GM23338 (cell line): ENCODE results near the gene TRAPPC10. TPM values are rescaled to one million over a fixed set of nuclear protein-coding genes. Genes with fewer than 3 reads are reported as not detected.

Experiments
- ATAC-seq: fragments of 200-7000 bp; cut with Tn5 transposase; 3 replicates; pipeline ENCODE4 v1.9.1; 2020
- DNase-seq: peaks from one replicate; pipeline ENCODE4 v3.0.0-alpha.2; 2015; ENCODE audit warnings: low spot score
- H2AFZ ChIP-seq: fragments of 200-600 bp; sonication (generic); 2 replicates; pipeline ENCODE4 v1.8.0; 2016; ENCODE audit warnings: antibody characterized with exemption, mild to moderate bottlenecking, moderate library complexity
- H3F3A ChIP-seq: fragments of 200-600 bp; sonication (generic); replicated peaks from 2 replicates; pipeline ENCODE4 v1.8.0; 2017; ENCODE audit warnings: antibody characterized with exemption, mixed run types, low read depth
- H3K27ac ChIP-seq: fragments of 200-600 bp; sonication (generic); 2 replicates; pipeline ENCODE4 v1.6.1; 2016; ENCODE audit warnings: low read depth
- H3K27me3 ChIP-seq: fragments of 200-600 bp; sonication (generic); 2 replicates; pipeline ENCODE4 v1.8.0; 2016; ENCODE audit warnings: mild to moderate bottlenecking, mixed run types, moderate library complexity; ENCODE audit not compliant: insufficient read depth
- H3K36me3 ChIP-seq: fragments of 200-600 bp; sonication (generic); 2 replicates; pipeline ENCODE4 v1.8.0; 2016; ENCODE audit warnings: mild to moderate bottlenecking; ENCODE audit not compliant: insufficient read depth
- H3K4me1 ChIP-seq: fragments of 200-600 bp; sonication (generic); 2 replicates; pipeline ENCODE4 v1.8.0; 2016; ENCODE audit warnings: mild to moderate bottlenecking, moderate library complexity; ENCODE audit not compliant: insufficient read depth
- H3K4me2 ChIP-seq: fragments of 200-600 bp; sonication (generic); 2 replicates; pipeline ENCODE4 v1.7.1; 2017; ENCODE audit warnings: mixed run types
- H3K4me3 ChIP-seq: fragments of 200-600 bp; sonication (generic); 2 replicates; pipeline ENCODE4 v1.6.1; 2016; ENCODE audit warnings: mixed run types
- H3K79me2 ChIP-seq: fragments of 200-600 bp; sonication (generic); replicated peaks from 2 replicates; pipeline ENCODE4 v1.8.0; 2017; ENCODE audit warnings: mild to moderate bottlenecking; ENCODE audit not compliant: insufficient read depth
- H3K9me2 ChIP-seq: fragments of 200-600 bp; sonication (generic); 2 replicates; pipeline ENCODE4 v1.8.0; 2017; ENCODE audit not compliant: insufficient read depth
- H4K20me1 ChIP-seq: fragments of 200-600 bp; sonication (generic); replicated peaks from 2 replicates; pipeline ENCODE4 v1.8.0; 2017; ENCODE audit warnings: mild to moderate bottlenecking; ENCODE audit not compliant: insufficient read depth
- H3K27ac Mint-ChIP-seq: 2 replicates; pipeline ENCODE4 v1.8.0; 2020; ENCODE audit warnings: inconsistent platforms, mild to moderate bottlenecking, moderate library complexity, mixed read lengths
- H3K27me3 Mint-ChIP-seq: 3 replicates; pipeline ENCODE4 v1.8.0; 2022; ENCODE audit warnings: low read depth, mild to moderate bottlenecking, moderate library complexity, mixed read lengths, inconsistent platforms; ENCODE audit not compliant: insufficient read depth, poor library complexity
- H3K36me3 Mint-ChIP-seq: 3 replicates; pipeline ENCODE4 v1.8.0; 2021; ENCODE audit warnings: low read depth, mild to moderate bottlenecking, inconsistent platforms, moderate library complexity, mixed read lengths
- H3K4me1 Mint-ChIP-seq: 3 replicates; pipeline ENCODE4 v1.8.0; 2020; ENCODE audit warnings: mild to moderate bottlenecking, inconsistent platforms, mixed read lengths
- H3K4me3 Mint-ChIP-seq: 3 replicates; pipeline ENCODE4 v1.8.0; 2021; ENCODE audit warnings: moderate library complexity, mild to moderate bottlenecking, inconsistent platforms, mixed read lengths
- H3K9me3 Mint-ChIP-seq: 3 replicates; pipeline ENCODE4 v1.8.0; 2020; ENCODE audit warnings: moderate library complexity, mild to moderate bottlenecking, inconsistent platforms, mixed read lengths
- CREB1 ChIP-seq: fragments of 250-450 bp; sonication (Bioruptor Pico); IDR thresholded peaks from 2 replicates; pipeline ENCODE4 v1.5.0; 2020; ENCODE audit warnings: low read depth, mild to moderate bottlenecking, moderate library complexity
- JUNB ChIP-seq: IDR thresholded peaks from one replicate; pipeline ENCODE4 v1.6.1; 2016; ENCODE audit warnings: antibody characterized with exemption; ENCODE audit not compliant: unreplicated experiment
- NANOG ChIP-seq: IDR thresholded peaks from 2 replicates; pipeline ENCODE4 v1.6.1; 2016; ENCODE audit warnings: antibody characterized with exemption, borderline replicate concordance
- POLR2AphosphoS5 ChIP-seq: IDR thresholded peaks from 2 replicates; pipeline ENCODE4 v1.6.1; 2016; ENCODE audit warnings: antibody characterized with exemption, low read depth
- STAT1 ChIP-seq: IDR thresholded peaks from one replicate; pipeline ENCODE4 v1.6.1; 2016; ENCODE audit warnings: antibody characterized with exemption; ENCODE audit not compliant: unreplicated experiment
- ZNF114 ChIP-seq: fragments of 250-450 bp; sonication (Bioruptor Pico); IDR thresholded peaks from 2 replicates; pipeline ENCODE4 v1.5.0; 2020; ENCODE audit warnings: mild to moderate bottlenecking, moderate library complexity
- ZNF331 ChIP-seq: fragments of 250-450 bp; sonication (Bioruptor Pico); IDR thresholded peaks from 2 replicates; pipeline ENCODE4 v1.5.0; 2020; ENCODE audit warnings: low read depth, mild to moderate bottlenecking, moderate library complexity
- polyA plus RNA-seq: library from polyadenylated mRNA; unstranded; fragments of >200 nt; fragmentation: Nextera tagmentation; extraction: Ambion mirVana; gene quantifications from 2 replicates; pipeline ENCODE4 v1.2.1, GENCODE V29; 2016
- total RNA-seq: library from RNA; depleted of rRNA; stranded (reverse); fragments of >200 nt; shearing (Covaris generic); gene quantifications from 2 replicates; pipeline ENCODE4 v1.2.3, GENCODE V29; 2014
- TF ChIP-seq, protein P1 (sequence below), 2 experiments: fragments of 200-600 bp in 1 of 2; sonication (generic) in 1 of 2; conservative IDR thresholded peaks; 2 replicates each; pipeline versions ENCODE4 v1.5.1 to v1.6.1; 2016 to 2017; ENCODE audit warnings: antibody characterized with exemption in 2 of 2, low read depth in 2 of 2, mild to moderate bottlenecking in 2 of 2, moderate library complexity in 1 of 2
- TF ChIP-seq, protein P2 (sequence below): IDR thresholded peaks from one replicate; pipeline ENCODE4 v1.6.1; 2018; ENCODE audit warnings: antibody characterized with exemption; ENCODE audit not compliant: unreplicated experiment
- TF ChIP-seq, protein P3 (sequence below): fragments of 250-450 bp; sonication (Bioruptor Pico); IDR thresholded peaks from 2 replicates; pipeline ENCODE4 v1.5.0; 2020; ENCODE audit warnings: mild to moderate bottlenecking, moderate library complexity

TRAPPC10 gene
- total and polyA plus RNA-seq, 2 experiments from 2014 or later, result 14.0 to 27.1 TPM

DNA sequence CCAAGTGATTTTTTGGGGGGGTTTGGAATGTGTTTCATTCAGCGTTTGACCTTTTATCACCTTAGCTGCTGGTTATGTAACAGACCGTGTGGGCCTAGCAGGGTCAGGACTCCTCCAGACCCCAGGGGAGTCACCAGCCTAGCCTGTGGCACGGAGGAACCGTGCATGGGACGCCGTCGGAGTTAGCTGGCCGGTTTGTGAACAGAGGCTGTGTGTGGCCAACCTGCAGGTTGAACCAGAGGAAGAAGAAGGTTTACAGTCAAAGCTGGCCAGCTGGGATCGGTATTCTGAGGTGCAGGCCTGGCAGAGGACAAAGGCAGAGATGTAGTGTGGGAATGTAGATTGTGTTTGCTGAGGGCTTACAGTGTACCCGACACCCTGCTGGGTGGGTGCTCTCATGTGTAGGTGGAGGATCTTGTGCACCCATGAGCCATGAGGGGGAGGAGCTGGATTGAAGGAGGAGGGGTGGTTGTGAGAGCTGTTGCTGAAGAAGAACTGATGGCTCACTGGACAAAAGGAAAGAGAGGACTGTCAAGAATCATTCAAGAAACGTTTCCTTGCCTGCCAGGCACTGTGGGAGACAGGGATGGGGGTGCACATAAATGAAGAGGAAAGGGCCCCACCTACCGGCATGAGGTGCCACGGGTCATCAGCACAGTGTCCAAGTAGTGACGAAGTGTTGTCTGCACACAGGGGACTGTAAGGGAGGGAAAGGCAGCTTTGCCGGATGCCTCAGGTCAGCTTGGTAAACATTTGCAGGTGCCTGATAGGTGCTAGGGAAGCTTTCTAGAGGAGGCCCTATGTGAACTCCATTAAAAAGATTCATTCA is 55.1 kb downstream of the TRAPPC10 start:
- Histone ChIP-seq H3K9me2 (no peaks in the 10 kb centered on the region), H3K4me1 (no peaks in the 10 kb centered on the region), H3K36me3 (peaks cover 26% of the 10 kb centered on the region), H3F3A (no peaks in the 10 kb centered on the region), H2AFZ (no peak overlapping the region), H3K79me2 (peaks cover 20% of the 10 kb centered on the region), H3K4me3 (no peak overlapping the region), H3K27me3 (no peaks in the 10 kb centered on the region), H3K4me2 (no peak overlapping the region), H3K27ac (no peak overlapping the region), H4K20me1 (peaks cover 6% of the 10 kb centered on the region)
- Mint-ChIP-seq H3K4me1 (peaks cover 6% of the 10 kb centered on the region), H3K27me3 (peaks cover 5% of the 10 kb centered on the region), H3K36me3 (peaks cover 22% of the 10 kb centered on the region), H3K9me3 (no peaks in the 10 kb centered on the region), H3K27ac (peak overlapping the region; percentile 57), H3K4me3 (no peak overlapping the region)
- ATAC-seq (no peak; the same call in 1 of the 3 replicates), DNase-seq (no peak)
- TF ChIP-seq, protein P1, sequence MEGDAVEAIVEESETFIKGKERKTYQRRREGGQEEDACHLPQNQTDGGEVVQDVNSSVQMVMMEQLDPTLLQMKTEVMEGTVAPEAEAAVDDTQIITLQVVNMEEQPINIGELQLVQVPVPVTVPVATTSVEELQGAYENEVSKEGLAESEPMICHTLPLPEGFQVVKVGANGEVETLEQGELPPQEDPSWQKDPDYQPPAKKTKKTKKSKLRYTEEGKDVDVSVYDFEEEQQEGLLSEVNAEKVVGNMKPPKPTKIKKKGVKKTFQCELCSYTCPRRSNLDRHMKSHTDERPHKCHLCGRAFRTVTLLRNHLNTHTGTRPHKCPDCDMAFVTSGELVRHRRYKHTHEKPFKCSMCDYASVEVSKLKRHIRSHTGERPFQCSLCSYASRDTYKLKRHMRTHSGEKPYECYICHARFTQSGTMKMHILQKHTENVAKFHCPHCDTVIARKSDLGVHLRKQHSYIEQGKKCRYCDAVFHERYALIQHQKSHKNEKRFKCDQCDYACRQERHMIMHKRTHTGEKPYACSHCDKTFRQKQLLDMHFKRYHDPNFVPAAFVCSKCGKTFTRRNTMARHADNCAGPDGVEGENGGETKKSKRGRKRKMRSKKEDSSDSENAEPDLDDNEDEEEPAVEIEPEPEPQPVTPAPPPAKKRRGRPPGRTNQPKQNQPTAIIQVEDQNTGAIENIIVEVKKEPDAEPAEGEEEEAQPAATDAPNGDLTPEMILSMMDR (conservative IDR thresholded peaks at IDR 0.05; ENCODE audit: low read depth in 2 of 2), result peak in 1 of 2 experiments; percentile 26; a peak in 2 of 4 replicates
- TF ChIP-seq ZNF114 (CRISPR knock-in tag), result no peak
- no peak for TF ChIP-seq POLR2AphosphoS5

DNA sequence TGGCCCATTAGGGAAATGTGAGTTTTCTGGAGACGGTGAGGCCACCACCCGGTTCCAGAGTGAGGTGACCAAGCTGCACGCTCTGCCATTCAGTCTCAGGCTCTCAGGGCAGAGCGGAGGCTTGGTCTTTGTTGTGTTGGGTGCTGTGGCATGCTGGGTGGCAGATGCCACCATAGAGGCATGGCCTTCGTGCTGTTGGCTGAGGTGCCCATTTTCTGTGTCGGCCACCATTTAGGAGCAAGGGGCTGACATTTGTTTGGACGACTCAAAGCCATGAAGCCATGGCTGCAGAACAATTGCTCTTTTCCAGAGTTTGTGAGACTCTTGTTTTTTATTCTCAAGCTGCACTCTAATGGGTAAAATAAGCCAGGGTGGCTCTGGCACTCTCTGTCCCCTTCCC is 58.3 kb downstream of the TRAPPC10 start:
- Histone ChIP-seq H3K4me3 (no peak overlapping the region), H3K36me3 (peaks cover 12% of the 10 kb centered on the region; the same call in 1 of the 2 replicates), H3K79me2 (peaks cover 19% of the 10 kb centered on the region), H3K4me1 (no peaks in the 10 kb centered on the region), H3K27ac (no peak overlapping the region), H3K27me3 (no peaks in the 10 kb centered on the region), H3F3A (no peaks in the 10 kb centered on the region), H4K20me1 (peaks cover 19% of the 10 kb centered on the region), H3K9me2 (no peaks in the 10 kb centered on the region), H3K4me2 (no peak overlapping the region), H2AFZ (no peak overlapping the region)
- peaks cover 3% of the 10 kb centered on the region for H3K27me3 Mint-ChIP-seq
- no peaks in the 10 kb centered on the region for H3K9me3 Mint-ChIP-seq
- H3K4me3 Mint-ChIP-seq, result no peak overlapping the region
- no peak overlapping the region for H3K27ac Mint-ChIP-seq
- H3K4me1 Mint-ChIP-seq, result peaks cover 6% of the 10 kb centered on the region
- H3K36me3 Mint-ChIP-seq, result peaks cover 20% of the 10 kb centered on the region
- no peak for ATAC-seq
- DNase-seq, result no peak
- TF ChIP-seq JUNB, result no peak
- TF ChIP-seq, protein P2, sequence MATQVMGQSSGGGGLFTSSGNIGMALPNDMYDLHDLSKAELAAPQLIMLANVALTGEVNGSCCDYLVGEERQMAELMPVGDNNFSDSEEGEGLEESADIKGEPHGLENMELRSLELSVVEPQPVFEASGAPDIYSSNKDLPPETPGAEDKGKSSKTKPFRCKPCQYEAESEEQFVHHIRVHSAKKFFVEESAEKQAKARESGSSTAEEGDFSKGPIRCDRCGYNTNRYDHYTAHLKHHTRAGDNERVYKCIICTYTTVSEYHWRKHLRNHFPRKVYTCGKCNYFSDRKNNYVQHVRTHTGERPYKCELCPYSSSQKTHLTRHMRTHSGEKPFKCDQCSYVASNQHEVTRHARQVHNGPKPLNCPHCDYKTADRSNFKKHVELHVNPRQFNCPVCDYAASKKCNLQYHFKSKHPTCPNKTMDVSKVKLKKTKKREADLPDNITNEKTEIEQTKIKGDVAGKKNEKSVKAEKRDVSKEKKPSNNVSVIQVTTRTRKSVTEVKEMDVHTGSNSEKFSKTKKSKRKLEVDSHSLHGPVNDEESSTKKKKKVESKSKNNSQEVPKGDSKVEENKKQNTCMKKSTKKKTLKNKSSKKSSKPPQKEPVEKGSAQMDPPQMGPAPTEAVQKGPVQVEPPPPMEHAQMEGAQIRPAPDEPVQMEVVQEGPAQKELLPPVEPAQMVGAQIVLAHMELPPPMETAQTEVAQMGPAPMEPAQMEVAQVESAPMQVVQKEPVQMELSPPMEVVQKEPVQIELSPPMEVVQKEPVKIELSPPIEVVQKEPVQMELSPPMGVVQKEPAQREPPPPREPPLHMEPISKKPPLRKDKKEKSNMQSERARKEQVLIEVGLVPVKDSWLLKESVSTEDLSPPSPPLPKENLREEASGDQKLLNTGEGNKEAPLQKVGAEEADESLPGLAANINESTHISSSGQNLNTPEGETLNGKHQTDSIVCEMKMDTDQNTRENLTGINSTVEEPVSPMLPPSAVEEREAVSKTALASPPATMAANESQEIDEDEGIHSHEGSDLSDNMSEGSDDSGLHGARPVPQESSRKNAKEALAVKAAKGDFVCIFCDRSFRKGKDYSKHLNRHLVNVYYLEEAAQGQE, result no peak
- no peak for TF ChIP-seq ZNF331 (CRISPR knock-in tag)
- TF ChIP-seq, protein P3, sequence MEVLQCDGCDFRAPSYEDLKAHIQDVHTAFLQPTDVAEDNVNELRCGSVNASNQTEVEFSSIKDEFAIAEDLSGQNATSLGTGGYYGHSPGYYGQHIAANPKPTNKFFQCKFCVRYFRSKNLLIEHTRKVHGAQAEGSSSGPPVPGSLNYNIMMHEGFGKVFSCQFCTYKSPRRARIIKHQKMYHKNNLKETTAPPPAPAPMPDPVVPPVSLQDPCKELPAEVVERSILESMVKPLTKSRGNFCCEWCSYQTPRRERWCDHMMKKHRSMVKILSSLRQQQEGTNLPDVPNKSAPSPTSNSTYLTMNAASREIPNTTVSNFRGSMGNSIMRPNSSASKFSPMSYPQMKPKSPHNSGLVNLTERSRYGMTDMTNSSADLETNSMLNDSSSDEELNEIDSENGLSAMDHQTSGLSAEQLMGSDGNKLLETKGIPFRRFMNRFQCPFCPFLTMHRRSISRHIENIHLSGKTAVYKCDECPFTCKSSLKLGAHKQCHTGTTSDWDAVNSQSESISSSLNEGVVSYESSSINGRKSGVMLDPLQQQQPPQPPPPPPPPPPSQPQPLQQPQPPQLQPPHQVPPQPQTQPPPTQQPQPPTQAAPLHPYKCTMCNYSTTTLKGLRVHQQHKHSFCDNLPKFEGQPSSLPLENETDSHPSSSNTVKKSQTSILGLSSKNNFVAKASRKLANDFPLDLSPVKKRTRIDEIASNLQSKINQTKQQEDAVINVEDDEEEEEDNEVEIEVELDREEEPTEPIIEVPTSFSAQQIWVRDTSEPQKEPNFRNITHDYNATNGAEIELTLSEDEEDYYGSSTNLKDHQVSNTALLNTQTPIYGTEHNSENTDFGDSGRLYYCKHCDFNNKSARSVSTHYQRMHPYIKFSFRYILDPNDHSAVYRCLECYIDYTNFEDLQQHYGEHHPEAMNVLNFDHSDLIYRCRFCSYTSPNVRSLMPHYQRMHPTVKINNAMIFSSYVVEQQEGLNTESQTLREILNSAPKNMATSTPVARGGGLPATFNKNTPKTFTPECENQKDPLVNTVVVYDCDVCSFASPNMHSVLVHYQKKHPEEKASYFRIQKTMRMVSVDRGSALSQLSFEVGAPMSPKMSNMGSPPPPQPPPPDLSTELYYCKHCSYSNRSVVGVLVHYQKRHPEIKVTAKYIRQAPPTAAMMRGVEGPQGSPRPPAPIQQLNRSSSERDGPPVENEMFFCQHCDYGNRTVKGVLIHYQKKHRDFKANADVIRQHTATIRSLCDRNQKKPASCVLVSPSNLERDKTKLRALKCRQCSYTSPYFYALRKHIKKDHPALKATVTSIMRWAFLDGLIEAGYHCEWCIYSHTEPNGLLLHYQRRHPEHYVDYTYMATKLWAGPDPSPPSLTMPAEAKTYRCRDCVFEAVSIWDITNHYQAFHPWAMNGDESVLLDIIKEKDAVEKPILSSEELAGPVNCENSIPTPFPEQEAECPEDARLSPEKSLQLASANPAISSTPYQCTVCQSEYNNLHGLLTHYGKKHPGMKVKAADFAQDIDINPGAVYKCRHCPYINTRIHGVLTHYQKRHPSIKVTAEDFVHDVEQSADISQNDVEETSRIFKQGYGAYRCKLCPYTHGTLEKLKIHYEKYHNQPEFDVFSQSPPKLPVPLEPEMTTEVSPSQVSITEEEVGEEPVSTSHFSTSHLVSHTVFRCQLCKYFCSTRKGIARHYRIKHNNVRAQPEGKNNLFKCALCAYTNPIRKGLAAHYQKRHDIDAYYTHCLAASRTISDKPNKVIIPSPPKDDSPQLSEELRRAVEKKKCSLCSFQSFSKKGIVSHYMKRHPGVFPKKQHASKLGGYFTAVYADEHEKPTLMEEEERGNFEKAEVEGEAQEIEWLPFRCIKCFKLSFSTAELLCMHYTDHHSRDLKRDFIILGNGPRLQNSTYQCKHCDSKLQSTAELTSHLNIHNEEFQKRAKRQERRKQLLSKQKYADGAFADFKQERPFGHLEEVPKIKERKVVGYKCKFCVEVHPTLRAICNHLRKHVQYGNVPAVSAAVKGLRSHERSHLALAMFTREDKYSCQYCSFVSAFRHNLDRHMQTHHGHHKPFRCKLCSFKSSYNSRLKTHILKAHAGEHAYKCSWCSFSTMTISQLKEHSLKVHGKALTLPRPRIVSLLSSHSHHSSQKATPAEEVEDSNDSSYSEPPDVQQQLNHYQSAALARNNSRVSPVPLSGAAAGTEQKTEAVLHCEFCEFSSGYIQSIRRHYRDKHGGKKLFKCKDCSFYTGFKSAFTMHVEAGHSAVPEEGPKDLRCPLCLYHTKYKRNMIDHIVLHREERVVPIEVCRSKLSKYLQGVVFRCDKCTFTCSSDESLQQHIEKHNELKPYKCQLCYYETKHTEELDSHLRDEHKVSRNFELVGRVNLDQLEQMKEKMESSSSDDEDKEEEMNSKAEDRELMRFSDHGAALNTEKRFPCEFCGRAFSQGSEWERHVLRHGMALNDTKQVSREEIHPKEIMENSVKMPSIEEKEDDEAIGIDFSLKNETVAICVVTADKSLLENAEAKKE (CRISPR knock-in tag), result no peak
- no peak for TF ChIP-seq STAT1
- TF ChIP-seq CREB1 (CRISPR knock-in tag), result no peak
- no peak for TF ChIP-seq NANOG
